K562 (cell line): Measurements from ENCODE around the gene GLYATL3. TPM values are rescaled to one million over a fixed set of nuclear protein-coding genes. Genes with fewer than 3 reads are reported as not detected.
A peak's percentile ranks its signal among the peaks of the same experiment; 100 is the strongest.

Experiments used
- ATF1 ChIP-seq, 2 experiments: fragments of 450-650 bp in 1 of 2; IDR thresholded peaks; 2 replicates each; pipeline ENCODE4 v1.6.1; 2016; ENCODE audit warnings: missing compliant biosample characterization in 1 of 2, missing genetic modification characterization in 1 of 2
- EP400 ChIP-seq: fragments of 450-650 bp; IDR thresholded peaks from 2 replicates; pipeline ENCODE4 v1.6.1; 2017; ENCODE audit warnings: antibody characterized with exemption, mild to moderate bottlenecking, moderate library complexity
- GABPA ChIP-seq: fragments of 200-800 bp; sonication (Bioruptor generic); conservative IDR thresholded peaks from 2 replicates; pipeline ENCODE4 v1.6.1; 2016; ENCODE audit warnings: low read depth, missing genetic modification characterization, missing compliant biosample characterization
- HDAC1 ChIP-seq, 2 experiments: fragments of 450-650 bp; IDR thresholded peaks; 2 replicates each; pipeline ENCODE4 v1.6.1; 2016 to 2017; ENCODE audit warnings: inconsistent platforms in 1 of 2, mild to moderate bottlenecking in 1 of 2, moderate library complexity in 1 of 2
- ILK ChIP-seq: fragments of 450-650 bp; IDR thresholded peaks from 2 replicates; pipeline ENCODE4 v1.6.1; 2016; ENCODE audit warnings: missing genetic modification characterization, low read depth, mild to moderate bottlenecking, missing compliant biosample characterization, moderate library complexity, borderline replicate concordance
- JUNB ChIP-seq: fragments of 450-650 bp; formaldehyde crosslinking; conservative IDR thresholded peaks from 2 replicates; pipeline ENCODE4 v1.4.0; 2020; ENCODE audit warnings: mild to moderate bottlenecking
- JUND ChIP-seq, 2 experiments: IDR thresholded peaks; 2 replicates in 1 of 2; 3 replicates in 1 of 2; pipeline ENCODE4 v1.6.1; 2011; ENCODE audit warnings: borderline replicate concordance in 2 of 2, low read depth in 2 of 2, low read length in 2 of 2, improper control_type of control experiment in 1 of 2, missing biosample characterization in 1 of 2, missing genetic modification characterization in 1 of 2, missing genetic modification reagents in 1 of 2
- NFE2 ChIP-seq: IDR thresholded peaks from 2 replicates; pipeline ENCODE4 v1.6.1; 2014; ENCODE audit warnings: antibody characterized with exemption, low read depth
- NFIC ChIP-seq: fragments of 450-650 bp; IDR thresholded peaks from 2 replicates; pipeline ENCODE4 v1.6.1; 2017; ENCODE audit warnings: mild to moderate bottlenecking, inconsistent platforms
- TBL1XR1 ChIP-seq, 2 experiments: IDR thresholded peaks; 2 replicates each; pipeline ENCODE4 v1.6.1; 2012; ENCODE audit warnings: improper control_type of control experiment in 2 of 2, low read length in 2 of 2, mild to moderate bottlenecking in 1 of 2
- ZNF507 ChIP-seq: conservative IDR thresholded peaks from 2 replicates; pipeline ENCODE4 v1.6.1; 2017; ENCODE audit warnings: missing genetic modification characterization, missing compliant biosample characterization
- polyA plus RNA-seq, 8 experiments: library from polyadenylated mRNA; depleted of rRNA in 4 of 8; stranded (reverse) in 5 of 8; unstranded in 3 of 8; fragments of >200 nt; fragmentation: Nextera tagmentation in 2 of 8; fragmentation: Illumina TruSeq in 1 of 8; extraction: Ambion mirVana in 2 of 8; extraction: Trizol in 1 of 8; gene quantifications; 2 replicates each; pipeline versions ENCODE4 v1.2.1 to v1.2.3, GENCODE V29; 2011 to 2014; ENCODE audit warnings: inconsistent platforms in 1 of 8, missing spikeins in 1 of 8
- total RNA-seq, 7 experiments: library from RNA; depleted of rRNA in 6 of 7; stranded (reverse); fragments of >200 nt in 6 of 7; fragmentation: Illumina TruSeq in 2 of 7; extraction: Trizol in 2 of 7; gene quantifications; 2 replicates each; pipeline versions ENCODE4 v1.2.1 to v1.2.3, GENCODE V29; 2011 to 2021; ENCODE audit warnings: low replicate concordance in 1 of 7
- TF ChIP-seq, protein P1 (sequence below): fragments of 450-650 bp; IDR thresholded peaks from 2 replicates; pipeline ENCODE4 v1.6.1; 2016; ENCODE audit warnings: mild to moderate bottlenecking
- TF ChIP-seq, protein P2 (sequence below), 2 experiments: fragments of 450-650 bp in 1 of 2; sonication (generic) in 1 of 2; formaldehyde crosslinking in 1 of 2; IDR thresholded peaks in 1 of 2; conservative IDR thresholded peaks in 1 of 2; 2 replicates each; pipeline versions ENCODE4 v1.6.1 to v1.8.1; 2016 to 2023; ENCODE audit warnings: mild to moderate bottlenecking in 2 of 2, moderate library complexity in 2 of 2, inconsistent platforms in 1 of 2, missing genetic modification reagents in 1 of 2
- TF ChIP-seq, protein P3 (sequence below): fragments of 250-450 bp; sonication (Bioruptor Pico); IDR thresholded peaks from 2 replicates; pipeline ENCODE4 v1.8.0; 2021; ENCODE audit warnings: mild to moderate bottlenecking, moderate library complexity
- TF ChIP-seq, protein P4 (sequence below): fragments of 450-650 bp; IDR thresholded peaks from 2 replicates; pipeline ENCODE4 v1.6.1; 2016; ENCODE audit warnings: missing biosample characterization, missing genetic modification characterization
- TF ChIP-seq, protein P5 (sequence below): IDR thresholded peaks from 2 replicates; pipeline ENCODE4 v1.6.1; 2012; ENCODE audit warnings: low read depth, low read length, improper control_type of control experiment, borderline replicate concordance
- TF ChIP-seq, protein P6 (sequence below): sonication (generic); formaldehyde crosslinking; IDR thresholded peaks from 2 replicates; pipeline ENCODE4 v1.8.1; 2023; ENCODE audit warnings: mild to moderate bottlenecking, missing genetic modification reagents

GLYATL3 gene
- total and polyA plus RNA-seq, 9 of the 15 experiments (the other 6 are each of a cell fraction or from before 2014, with no cell fraction given), result not detected

DNA sequence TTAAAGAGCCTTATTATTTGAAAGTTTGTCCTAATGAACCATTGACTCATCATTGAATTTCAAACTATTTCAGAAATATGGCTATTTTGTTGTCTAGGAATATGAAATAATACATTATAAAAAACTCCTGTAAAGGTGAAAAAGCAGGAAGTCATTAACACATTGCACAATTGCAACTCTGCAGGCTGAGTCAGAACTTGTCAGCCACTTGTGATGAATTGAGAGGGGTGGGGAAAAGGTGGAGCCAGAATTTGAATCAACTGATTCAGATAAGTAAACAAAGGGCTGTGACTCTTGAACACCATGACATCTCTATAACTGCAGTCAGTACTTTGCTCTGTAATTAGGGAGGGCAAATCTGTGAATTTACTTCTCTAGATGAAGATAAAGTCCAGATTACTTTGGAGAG is 56.7 kb downstream of the GLYATL3 start (continued):
- peak; percentile 36 for TF ChIP-seq GABPA (tag)
- TF ChIP-seq NFIC, result no peak
- TF ChIP-seq ATF1 (CRISPR knock-in tag; IDR thresholded peaks at IDR 0.05), result no peak
- TF ChIP-seq ATF1 (tag; IDR thresholded peaks at IDR 0.05), result peak; percentile 25; the same call in 1 of the 2 replicates
- peak; percentile 81 for TF ChIP-seq NFE2
- TF ChIP-seq, protein P1, sequence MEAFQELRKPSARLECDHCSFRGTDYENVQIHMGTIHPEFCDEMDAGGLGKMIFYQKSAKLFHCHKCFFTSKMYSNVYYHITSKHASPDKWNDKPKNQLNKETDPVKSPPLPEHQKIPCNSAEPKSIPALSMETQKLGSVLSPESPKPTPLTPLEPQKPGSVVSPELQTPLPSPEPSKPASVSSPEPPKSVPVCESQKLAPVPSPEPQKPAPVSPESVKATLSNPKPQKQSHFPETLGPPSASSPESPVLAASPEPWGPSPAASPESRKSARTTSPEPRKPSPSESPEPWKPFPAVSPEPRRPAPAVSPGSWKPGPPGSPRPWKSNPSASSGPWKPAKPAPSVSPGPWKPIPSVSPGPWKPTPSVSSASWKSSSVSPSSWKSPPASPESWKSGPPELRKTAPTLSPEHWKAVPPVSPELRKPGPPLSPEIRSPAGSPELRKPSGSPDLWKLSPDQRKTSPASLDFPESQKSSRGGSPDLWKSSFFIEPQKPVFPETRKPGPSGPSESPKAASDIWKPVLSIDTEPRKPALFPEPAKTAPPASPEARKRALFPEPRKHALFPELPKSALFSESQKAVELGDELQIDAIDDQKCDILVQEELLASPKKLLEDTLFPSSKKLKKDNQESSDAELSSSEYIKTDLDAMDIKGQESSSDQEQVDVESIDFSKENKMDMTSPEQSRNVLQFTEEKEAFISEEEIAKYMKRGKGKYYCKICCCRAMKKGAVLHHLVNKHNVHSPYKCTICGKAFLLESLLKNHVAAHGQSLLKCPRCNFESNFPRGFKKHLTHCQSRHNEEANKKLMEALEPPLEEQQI, result peak; percentile 82; the same call in 1 of the 2 replicates
- TF ChIP-seq, protein P2, sequence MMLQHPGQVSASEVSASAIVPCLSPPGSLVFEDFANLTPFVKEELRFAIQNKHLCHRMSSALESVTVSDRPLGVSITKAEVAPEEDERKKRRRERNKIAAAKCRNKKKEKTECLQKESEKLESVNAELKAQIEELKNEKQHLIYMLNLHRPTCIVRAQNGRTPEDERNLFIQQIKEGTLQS (IDR thresholded peaks at IDR 0.05), result peak; percentile 97
- TF ChIP-seq, protein P2 (CRISPR knock-in tag; conservative IDR thresholded peaks at IDR 0.05), result peak; percentile 47; the same call in 1 of the 2 replicates
- peak in 1 of 2 experiments; percentile 82; a peak in 2 of 4 replicates for TF ChIP-seq HDAC1 (IDR thresholded peaks at IDR 0.05)
- peak; percentile 98 for TF ChIP-seq JUND (IDR thresholded peaks at IDR 0.05; ENCODE audit: borderline replicate concordance, low read depth, low read length)
- peak; percentile 96 for TF ChIP-seq JUND (tag; IDR thresholded peaks at IDR 0.05; ENCODE audit: borderline replicate concordance, low read depth, low read length)
- no peak for TF ChIP-seq ZNF507
- peak; percentile 50; the same call in 1 of the 2 replicates for TF ChIP-seq JUNB (CRISPR knock-in tag)
- TF ChIP-seq EP400, result peak; percentile 54
- TF ChIP-seq, protein P3, sequence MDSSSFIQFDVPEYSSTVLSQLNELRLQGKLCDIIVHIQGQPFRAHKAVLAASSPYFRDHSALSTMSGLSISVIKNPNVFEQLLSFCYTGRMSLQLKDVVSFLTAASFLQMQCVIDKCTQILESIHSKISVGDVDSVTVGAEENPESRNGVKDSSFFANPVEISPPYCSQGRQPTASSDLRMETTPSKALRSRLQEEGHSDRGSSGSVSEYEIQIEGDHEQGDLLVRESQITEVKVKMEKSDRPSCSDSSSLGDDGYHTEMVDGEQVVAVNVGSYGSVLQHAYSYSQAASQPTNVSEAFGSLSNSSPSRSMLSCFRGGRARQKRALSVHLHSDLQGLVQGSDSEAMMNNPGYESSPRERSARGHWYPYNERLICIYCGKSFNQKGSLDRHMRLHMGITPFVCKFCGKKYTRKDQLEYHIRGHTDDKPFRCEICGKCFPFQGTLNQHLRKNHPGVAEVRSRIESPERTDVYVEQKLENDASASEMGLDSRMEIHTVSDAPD (CRISPR knock-in tag), result no peak
- TF ChIP-seq TBL1XR1 (IDR thresholded peaks at IDR 0.05; ENCODE audit: low read length in 2 of 2), result peak in 1 of 2 experiments; percentile 74; a peak in 1 of 4 replicates
- TF ChIP-seq, protein P4, sequence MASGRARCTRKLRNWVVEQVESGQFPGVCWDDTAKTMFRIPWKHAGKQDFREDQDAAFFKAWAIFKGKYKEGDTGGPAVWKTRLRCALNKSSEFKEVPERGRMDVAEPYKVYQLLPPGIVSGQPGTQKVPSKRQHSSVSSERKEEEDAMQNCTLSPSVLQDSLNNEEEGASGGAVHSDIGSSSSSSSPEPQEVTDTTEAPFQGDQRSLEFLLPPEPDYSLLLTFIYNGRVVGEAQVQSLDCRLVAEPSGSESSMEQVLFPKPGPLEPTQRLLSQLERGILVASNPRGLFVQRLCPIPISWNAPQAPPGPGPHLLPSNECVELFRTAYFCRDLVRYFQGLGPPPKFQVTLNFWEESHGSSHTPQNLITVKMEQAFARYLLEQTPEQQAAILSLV (tag), result peak; percentile 92
- TF ChIP-seq, protein P5, sequence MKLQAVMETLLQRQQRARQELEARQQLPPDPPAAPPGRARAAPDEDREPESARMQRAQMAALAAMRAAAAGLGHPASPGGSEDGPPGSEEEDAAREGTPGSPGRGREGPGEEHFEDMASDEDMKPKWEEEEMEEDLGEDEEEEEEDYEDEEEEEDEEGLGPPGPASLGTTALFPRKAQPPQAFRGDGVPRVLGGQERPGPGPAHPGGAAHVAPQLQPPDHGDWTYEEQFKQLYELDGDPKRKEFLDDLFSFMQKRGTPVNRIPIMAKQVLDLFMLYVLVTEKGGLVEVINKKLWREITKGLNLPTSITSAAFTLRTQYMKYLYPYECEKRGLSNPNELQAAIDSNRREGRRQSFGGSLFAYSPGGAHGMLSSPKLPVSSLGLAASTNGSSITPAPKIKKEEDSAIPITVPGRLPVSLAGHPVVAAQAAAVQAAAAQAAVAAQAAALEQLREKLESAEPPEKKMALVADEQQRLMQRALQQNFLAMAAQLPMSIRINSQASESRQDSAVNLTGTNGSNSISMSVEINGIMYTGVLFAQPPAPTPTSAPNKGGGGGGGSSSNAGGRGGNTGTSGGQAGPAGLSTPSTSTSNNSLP, result peak; percentile 88; the same call in 1 of the 2 replicates
- no peak for TF ChIP-seq ILK (tag)
- TF ChIP-seq, protein P6, sequence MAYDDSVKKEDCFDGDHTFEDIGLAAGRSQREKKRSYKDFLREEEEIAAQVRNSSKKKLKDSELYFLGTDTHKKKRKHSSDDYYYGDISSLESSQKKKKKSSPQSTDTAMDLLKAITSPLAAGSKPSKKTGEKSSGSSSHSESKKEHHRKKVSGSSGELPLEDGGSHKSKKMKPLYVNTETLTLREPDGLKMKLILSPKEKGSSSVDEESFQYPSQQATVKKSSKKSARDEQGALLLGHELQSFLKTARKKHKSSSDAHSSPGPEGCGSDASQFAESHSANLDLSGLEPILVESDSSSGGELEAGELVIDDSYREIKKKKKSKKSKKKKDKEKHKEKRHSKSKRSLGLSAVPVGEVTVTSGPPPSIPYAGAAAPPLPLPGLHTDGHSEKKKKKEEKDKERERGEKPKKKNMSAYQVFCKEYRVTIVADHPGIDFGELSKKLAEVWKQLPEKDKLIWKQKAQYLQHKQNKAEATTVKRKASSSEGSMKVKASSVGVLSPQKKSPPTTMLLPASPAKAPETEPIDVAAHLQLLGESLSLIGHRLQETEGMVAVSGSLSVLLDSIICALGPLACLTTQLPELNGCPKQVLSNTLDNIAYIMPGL (CRISPR knock-in tag), result no peak
